Stimulated activated naive B cell treated with anti-CD40 and anti-IgM and Interleukin-4, amounts not matched to agents 10 μg/mL and 1 μg/mL and 100 μg/mL, for 72 hours (primary cell): ENCODE data around the gene ALPI.
"Not testable (repeated sequence)": the region's sequence is repeated elsewhere in the genome, so short reads cannot be mapped to it uniquely, and the experiment has no call there.

Experiments
- ATAC-seq, 2 donors: fragments of 150-1000 bp; cut with Tn5 transposase; replicated peaks; 2 replicates each; pipeline ENCODE4 v1.10.0; 2021; ENCODE audit warnings: moderate library complexity in 1 of 2
- DNase-seq: peaks from one replicate; pipeline ENCODE4 v3.0.0; 2021
- H3K27ac Mint-ChIP-seq: one replicate; pipeline ENCODE4 v1.8.0; 2022; ENCODE audit warnings: mild to moderate bottlenecking, mixed read lengths
- H3K27me3 Mint-ChIP-seq, 2 donors: one replicate each; pipeline ENCODE4 v1.8.0; 2022; ENCODE audit warnings: mixed read lengths in 2 of 2
- H3K36me3 Mint-ChIP-seq, 2 donors: one replicate each; pipeline ENCODE4 v1.8.0; 2022; ENCODE audit warnings: mixed read lengths in 2 of 2, mild to moderate bottlenecking in 1 of 2
- H3K4me1 Mint-ChIP-seq, 2 donors: one replicate each; pipeline ENCODE4 v1.8.0; 2022; ENCODE audit warnings: mixed read lengths in 2 of 2, mild to moderate bottlenecking in 1 of 2
- H3K4me3 Mint-ChIP-seq, 2 donors: one replicate each; pipeline ENCODE4 v1.8.0; 2022; ENCODE audit warnings: mild to moderate bottlenecking in 2 of 2, mixed read lengths in 2 of 2, moderate library complexity in 1 of 2
- H3K9me3 Mint-ChIP-seq, 2 donors: one replicate each; pipeline ENCODE4 v1.8.0; 2022; ENCODE audit warnings: mixed read lengths in 2 of 2, mild to moderate bottlenecking in 1 of 2

The ALPI gene

DNA sequence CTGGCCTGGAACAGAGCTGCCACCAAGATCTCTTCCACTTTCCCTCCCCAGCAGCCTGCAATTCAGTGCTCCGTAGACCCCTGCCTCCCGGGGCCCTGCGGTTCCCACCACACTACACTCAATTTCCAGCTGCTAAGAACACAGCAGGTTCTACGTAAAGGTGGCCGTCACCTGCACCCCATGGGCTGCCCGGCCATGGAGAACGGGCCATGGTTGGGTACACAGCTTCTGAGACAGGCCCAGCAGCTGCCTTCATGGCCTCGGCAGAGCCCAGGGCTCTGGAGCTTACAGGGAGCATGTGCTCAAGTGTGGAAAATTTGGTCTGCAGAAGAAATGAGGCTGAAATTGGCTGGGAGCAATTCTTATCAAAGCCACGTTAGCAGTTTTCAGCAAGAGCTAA lies 22.3 kb upstream of the ALPI start:
- H3K36me3 Mint-ChIP-seq, H3K4me3 Mint-ChIP-seq, H3K9me3 Mint-ChIP-seq, H3K4me1 Mint-ChIP-seq, DNase-seq, H3K27ac Mint-ChIP-seq: not testable (repeated sequence)
- peaks cover 0 to 16% of the 10 kb centered on the region in 2 donors for H3K27me3 Mint-ChIP-seq
- ATAC-seq = peak in 1 of 2 donors; percentile 38

DNA sequence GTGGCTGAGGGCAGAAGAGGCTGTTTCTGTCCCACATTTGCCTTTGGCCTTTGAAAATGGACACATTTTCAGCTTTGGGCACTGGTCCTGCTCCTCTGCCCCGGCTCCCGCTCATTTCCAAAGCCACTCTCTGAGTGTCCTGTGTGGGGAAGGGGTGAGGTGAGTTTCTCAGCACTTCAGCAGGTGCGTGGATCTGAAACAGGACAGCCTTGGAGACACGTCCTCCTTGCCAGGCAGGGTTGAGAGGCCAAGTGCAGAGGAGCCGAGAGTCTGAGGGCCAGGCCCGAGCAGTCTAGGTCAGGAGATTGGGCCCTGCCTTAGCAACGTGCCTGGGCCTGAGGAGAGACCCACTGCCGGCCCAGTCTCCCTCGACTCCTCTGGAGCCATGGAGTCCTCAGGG lies 21.9 kb upstream of the ALPI start:
- H3K9me3 Mint-ChIP-seq = no peaks in the 10 kb centered on the region
- H3K36me3 Mint-ChIP-seq = no peaks in the 10 kb centered on the region
- ATAC-seq (no peak), DNase-seq (no peak)
- H3K4me3 Mint-ChIP-seq = no peak overlapping the region
- peaks cover 1 to 5% of the 10 kb centered on the region in 2 donors for H3K4me1 Mint-ChIP-seq
- peaks cover 0 to 21% of the 10 kb centered on the region in 2 donors for H3K27me3 Mint-ChIP-seq
- H3K27ac Mint-ChIP-seq = no peak overlapping the region

DNA sequence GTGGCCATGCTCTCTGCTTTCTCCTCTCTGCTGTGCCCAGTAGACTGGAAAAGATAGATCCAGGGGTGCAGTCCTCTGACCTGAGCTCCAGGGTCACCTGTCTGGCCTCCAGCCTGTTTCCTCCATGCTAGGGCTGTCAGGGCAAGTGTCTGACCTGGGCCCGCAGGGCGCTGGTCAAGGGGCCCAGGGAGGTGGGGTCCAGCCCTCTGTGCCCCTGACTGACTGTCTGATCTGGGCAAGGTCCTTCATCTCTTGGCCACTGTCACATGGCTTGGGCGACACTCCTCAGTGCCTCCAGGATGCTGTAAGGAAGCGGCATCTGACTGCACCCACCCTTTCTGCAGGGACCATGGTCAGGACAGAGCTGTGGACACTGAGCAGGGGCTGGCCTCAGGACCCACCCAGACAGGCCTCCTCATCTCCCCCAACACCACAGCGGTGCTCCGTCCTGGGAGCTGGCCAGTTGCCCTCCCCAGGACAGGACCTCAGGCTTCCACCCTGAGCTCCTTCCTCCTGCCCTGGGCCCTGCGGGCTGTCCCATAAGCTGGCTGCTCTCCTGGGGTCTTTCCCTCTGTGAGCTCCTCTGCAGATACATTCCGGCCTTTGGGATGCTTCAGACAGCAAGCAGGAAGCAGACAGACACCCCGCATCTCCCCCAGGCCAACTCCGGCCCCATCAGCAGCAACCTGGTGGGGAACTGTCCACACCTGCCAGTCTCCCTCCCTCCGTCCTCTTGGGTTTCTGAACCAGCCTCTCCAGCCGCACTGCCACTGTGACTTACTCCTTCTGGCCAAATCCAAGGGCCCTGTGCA lies 21.2 kb upstream of the ALPI start:
- no peak overlapping the region for H3K4me3 Mint-ChIP-seq
- H3K4me1 Mint-ChIP-seq = peaks cover 1 to 7% of the 10 kb centered on the region in 2 donors
- no peaks in the 10 kb centered on the region for H3K36me3 Mint-ChIP-seq
- DNase-seq (no peak), ATAC-seq (no peak)
- H3K27me3 Mint-ChIP-seq = peaks cover 0 to 23% of the 10 kb centered on the region in 2 donors
- no peaks in the 10 kb centered on the region for H3K9me3 Mint-ChIP-seq
- no peak overlapping the region for H3K27ac Mint-ChIP-seq

DNA sequence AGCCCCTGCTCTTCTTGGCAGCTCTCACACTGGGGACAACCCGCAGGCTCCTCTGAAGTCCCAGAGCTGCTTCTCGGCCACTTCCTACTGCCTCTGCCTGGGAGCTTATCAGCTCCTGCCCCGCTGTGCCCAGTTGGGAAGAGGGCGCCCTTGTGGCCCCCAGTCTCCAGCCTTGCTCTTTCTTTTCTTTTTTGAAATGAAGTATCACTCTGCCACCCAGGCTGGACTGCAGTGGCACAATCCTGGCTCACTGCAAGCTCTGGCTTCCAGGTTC lies 20.6 kb upstream of the ALPI start:
- DNase-seq (no peak), ATAC-seq (no peak)
- Mint-ChIP-seq H3K36me3 (no peaks in the 10 kb centered on the region), H3K4me3 (no peak overlapping the region), H3K9me3 (no peaks in the 10 kb centered on the region), H3K4me1 (peaks cover 5 to 12% of the 10 kb centered on the region in 2 donors), H3K27me3 (peaks cover 0 to 29% of the 10 kb centered on the region in 2 donors), H3K27ac (no peak overlapping the region)

DNA sequence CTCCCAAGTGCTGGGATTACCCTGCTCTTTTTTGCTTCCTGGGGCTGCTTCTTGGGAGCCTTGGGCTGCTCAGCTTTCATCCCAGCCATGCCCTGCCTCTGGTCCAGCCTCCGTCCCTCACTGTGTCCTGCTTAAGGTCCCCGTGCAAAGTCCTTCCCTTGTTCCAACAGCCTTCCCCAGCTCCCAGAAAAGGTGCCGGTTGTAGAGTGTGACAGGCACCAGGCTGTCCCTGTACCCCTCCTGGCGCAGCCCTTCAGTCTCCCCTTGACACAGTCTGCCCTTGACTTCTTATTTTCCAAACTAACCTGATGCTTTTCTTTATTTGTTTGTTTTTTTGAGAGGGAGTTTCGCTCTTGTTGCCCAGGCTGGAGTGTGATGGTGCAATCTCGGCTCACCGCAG lies 20.1 kb upstream of the ALPI start:
- H3K27me3 Mint-ChIP-seq = peaks cover 0 to 33% of the 10 kb centered on the region in 2 donors
- H3K4me3 Mint-ChIP-seq = no peak overlapping the region
- no peak for ATAC-seq
- no peaks in the 10 kb centered on the region for H3K9me3 Mint-ChIP-seq
- no peak overlapping the region for H3K27ac Mint-ChIP-seq
- no peaks in the 10 kb centered on the region for H3K36me3 Mint-ChIP-seq
- peaks cover 6 to 17% of the 10 kb centered on the region in 2 donors for H3K4me1 Mint-ChIP-seq
- DNase-seq = no peak

DNA sequence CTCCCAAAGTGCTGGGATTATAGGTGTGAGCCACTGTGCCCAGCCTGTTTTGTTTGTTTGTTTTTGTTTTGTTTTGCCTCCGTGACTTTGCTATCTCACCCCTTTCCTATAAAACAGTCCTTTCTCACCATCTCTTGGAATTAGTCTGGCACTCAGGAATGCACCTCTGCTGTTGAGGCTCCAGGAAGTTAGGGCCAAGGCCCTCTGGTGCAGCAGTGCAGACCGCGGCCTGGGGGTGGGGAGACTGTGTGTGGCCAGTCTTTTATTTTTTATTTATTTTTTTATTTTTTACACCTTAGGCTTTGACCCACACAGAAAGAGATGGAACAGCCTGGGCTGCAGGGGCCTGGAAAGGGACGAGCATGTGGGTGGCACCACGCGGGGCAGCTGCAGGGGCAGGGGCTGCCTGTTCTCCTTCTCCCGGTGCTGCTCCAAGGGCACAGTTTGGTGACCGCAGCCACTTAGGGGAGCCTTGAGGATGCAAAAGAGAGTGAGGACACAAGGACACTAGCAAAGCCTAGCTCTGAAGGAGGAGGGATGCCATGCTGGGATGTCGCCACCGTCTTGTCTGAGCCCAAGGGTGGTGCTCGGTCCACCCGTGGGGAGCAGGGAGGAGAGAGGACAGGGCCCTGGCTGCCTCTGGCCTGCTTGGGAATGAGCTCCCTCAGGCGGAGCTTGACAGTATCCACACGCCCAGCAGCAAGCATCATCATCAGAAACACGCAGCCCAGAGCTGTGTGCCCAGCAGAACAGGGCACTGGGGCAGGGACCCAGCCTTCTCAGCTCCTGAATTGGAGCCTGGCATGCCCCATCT lies 19.4 kb upstream of the ALPI start:
- Mint-ChIP-seq H3K9me3 (no peaks in the 10 kb centered on the region), H3K4me3 (no peak overlapping the region), H3K4me1 (peaks cover 6 to 19% of the 10 kb centered on the region in 2 donors), H3K27ac (no peak overlapping the region), H3K27me3 (peaks cover 0 to 36% of the 10 kb centered on the region in 2 donors), H3K36me3 (no peaks in the 10 kb centered on the region)
- DNase-seq = no peak
- no peak for ATAC-seq

DNA sequence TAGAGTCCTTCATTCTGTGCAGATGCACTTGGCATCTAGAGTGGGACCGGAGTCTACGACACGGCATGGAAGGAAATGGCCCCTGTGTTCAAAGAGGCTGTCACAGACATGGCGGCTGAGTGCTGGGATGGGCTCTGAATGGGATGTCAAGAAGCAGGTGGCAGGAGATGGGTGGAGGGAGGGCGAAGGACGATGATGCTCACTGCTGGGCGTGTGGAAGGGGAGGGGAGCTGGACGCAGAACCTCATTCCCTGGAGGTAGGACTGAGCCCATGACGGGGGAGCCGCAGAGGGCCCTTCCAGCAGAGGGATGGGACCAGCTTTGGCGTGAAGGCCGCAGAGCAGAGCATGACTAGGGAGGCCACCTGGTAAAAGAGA lies 18.8 kb upstream of the ALPI start:
- Mint-ChIP-seq H3K4me1 (peaks cover 6 to 19% of the 10 kb centered on the region in 2 donors), H3K27ac (no peak overlapping the region), H3K27me3 (peaks cover 0 to 36% of the 10 kb centered on the region in 2 donors), H3K36me3 (no peaks in the 10 kb centered on the region), H3K4me3 (no peak overlapping the region), H3K9me3 (no peaks in the 10 kb centered on the region)
- ATAC-seq (no peak), DNase-seq (no peak)

DNA sequence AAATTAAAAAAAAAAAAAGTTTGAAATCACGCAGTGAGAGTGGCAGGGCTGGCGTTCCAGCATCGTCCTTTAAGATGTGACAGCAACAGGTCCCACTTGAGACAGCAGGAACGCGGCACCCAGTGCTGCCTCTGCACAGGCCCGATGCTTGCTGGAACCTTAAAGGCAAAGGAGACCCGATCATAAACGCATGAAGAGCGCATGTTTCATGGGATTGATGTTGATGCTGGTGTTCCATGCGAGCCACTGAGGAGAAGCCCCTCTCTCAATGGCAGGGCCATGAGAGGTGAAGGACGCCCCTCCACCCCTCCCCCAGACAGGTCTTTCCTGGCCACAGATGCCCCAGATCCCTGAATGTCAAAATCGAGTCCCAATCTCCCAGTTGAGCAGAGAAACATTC lies 17.9 kb upstream of the ALPI start:
- Mint-ChIP-seq H3K9me3 (no peaks in the 10 kb centered on the region), H3K4me3 (no peak overlapping the region), H3K27ac (no peak overlapping the region), H3K36me3 (no peaks in the 10 kb centered on the region), H3K27me3 (peaks cover 0 to 36% of the 10 kb centered on the region in 2 donors), H3K4me1 (peaks cover 6 to 19% of the 10 kb centered on the region in 2 donors)
- ATAC-seq (no peak), DNase-seq (no peak)

DNA sequence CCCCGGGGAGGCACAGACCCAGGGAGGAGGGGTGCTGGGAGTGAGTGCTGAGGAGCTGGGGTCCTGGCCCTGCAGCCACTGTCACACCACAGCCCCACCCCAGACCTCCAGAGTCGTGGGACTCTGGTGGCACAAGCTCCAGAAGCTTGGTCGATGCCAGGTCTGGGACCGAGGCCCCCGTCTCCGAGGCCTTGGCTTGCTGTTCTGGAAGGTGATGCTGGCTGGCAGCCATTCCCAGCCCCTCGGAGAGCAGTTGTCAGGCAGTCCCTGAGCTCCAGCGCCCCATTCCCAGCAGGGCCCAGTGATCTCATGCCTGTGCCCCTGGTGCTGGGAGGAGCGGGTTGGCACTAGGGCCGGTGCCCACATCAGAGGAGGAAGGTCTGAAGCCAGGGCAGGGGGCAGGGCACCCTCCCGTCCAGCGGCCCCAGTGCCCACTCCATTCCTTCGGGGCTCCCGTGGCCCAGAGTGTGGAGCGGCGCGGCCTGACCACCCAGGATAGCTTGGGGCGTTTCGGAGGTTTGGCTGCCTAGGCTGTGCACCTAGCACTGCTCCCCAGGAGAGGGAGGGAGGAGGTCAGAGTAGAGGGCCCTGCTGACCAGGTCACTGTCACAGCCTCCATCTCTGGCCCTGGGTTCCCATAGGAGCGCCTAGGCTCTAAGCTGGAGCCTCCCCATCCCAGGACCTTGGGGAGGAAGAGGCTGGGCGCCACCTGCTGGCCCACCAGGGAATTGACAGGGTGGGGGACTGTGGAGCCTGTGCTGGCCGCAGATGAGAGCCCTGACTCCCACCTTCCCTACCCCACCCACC lies 16.8 kb upstream of the ALPI start:
- Mint-ChIP-seq H3K4me1 (peaks cover 4 to 14% of the 10 kb centered on the region in 2 donors), H3K27ac (no peak overlapping the region), H3K9me3 (no peaks in the 10 kb centered on the region), H3K36me3 (no peaks in the 10 kb centered on the region), H3K4me3 (no peak overlapping the region), H3K27me3 (peaks cover 0 to 36% of the 10 kb centered on the region in 2 donors)
- DNase-seq (peak; percentile 27), ATAC-seq (peak; percentile 40 to 42)

DNA sequence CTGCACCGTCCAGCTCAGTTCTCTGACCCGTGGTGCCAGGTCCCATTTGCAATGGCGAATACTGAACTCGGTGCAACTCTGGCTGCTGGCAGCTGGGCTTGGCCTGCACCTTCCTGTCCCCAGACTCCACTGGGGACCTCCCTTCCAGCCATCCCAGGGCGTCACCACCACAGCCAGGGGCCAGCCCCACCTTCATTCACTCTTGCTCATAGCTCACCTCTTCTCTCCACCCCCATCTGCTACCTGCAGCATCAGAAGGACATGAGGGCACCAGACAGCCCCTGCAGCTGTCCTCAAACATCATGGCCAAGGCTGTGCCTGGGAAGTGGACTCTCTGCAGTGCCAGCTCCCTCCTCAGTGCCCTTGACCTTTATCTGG lies 16.2 kb upstream of the ALPI start:
- no peaks in the 10 kb centered on the region for H3K36me3 Mint-ChIP-seq
- DNase-seq (no peak), ATAC-seq (no peak)
- H3K4me1 Mint-ChIP-seq = peaks cover 7 to 14% of the 10 kb centered on the region in 2 donors
- H3K9me3 Mint-ChIP-seq = no peaks in the 10 kb centered on the region
- H3K27me3 Mint-ChIP-seq = peaks cover 0 to 36% of the 10 kb centered on the region in 2 donors
- H3K4me3 Mint-ChIP-seq = no peak overlapping the region
- H3K27ac Mint-ChIP-seq = peak overlapping the region; percentile 33

DNA sequence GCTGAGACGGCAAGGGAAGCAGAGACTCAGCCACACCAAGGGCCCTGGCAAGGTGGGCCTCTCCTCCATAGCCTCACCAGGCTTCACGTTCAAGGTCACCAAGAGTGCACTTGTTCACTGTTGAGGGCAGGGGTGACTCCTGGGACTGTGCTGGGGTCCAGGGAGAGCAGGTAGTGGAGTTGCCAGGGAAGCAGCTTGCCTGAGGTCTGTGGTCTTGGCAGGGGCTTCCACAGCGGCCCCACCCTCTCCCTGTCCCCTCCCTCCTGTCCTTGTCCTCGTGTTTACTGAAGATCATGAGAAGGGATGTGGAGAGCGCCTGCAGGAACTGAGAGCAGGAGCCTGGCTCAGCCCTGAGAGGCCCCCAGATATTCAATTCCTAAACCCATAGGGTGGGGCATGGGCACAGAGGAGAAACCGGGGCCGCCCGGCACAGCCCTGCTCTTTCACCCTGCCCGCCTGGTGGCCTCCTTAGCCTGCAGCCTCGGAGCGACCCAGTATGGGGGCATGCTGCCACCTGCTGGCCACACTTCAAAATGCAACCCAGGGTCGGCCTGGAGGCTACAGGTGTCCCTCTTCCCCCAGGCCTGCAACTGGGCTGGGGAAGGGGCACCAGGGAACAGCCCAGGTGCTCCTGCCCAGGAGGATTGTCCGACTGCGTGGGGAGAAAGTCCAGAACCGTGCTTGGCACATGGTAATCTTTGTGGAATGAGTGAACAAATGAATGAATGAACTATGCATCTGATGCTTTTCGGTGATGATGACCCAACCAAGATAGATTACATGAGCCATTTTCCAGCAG lies 15.5 kb upstream of the ALPI start:
- ATAC-seq (peak; percentile 90), DNase-seq (peak; percentile 81)
- H3K9me3 Mint-ChIP-seq, H3K27ac Mint-ChIP-seq, H3K36me3 Mint-ChIP-seq: not testable (repeated sequence)
- Mint-ChIP-seq H3K27me3 (peaks cover 0 to 36% of the 10 kb centered on the region in 2 donors), H3K4me3 (peak overlapping the region in 1 of 2 donors; percentile 47), H3K4me1 (peaks cover 7 to 14% of the 10 kb centered on the region in 2 donors)

DNA sequence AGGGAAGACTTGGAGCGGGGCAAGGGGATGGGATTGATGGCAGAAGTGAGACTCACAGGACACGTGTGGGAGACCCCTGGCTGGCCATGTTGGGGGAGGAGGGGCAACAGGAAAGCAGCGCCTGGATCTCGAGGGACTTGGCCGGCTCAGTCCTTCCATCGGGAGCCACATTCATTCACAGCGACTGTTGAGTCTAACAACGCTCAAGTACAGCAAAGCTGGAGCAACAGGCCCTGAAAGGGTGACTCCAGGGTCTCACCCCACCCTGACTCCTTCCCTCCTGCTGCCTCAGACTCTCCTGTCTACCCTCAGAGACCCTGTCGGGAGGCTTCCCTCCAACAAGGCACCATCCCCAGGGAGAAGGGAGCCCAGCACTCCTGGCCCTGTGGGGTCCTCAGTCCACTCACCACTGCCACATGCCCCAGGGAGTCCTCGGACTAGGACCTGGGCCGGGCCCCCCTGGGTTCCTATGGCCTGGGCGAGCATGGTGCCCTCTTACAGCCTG lies 14.8 kb upstream of the ALPI start:
- ATAC-seq = no peak
- Mint-ChIP-seq H3K27me3 (peaks cover 0 to 30% of the 10 kb centered on the region in 2 donors), H3K27ac (no peak overlapping the region)

DNA sequence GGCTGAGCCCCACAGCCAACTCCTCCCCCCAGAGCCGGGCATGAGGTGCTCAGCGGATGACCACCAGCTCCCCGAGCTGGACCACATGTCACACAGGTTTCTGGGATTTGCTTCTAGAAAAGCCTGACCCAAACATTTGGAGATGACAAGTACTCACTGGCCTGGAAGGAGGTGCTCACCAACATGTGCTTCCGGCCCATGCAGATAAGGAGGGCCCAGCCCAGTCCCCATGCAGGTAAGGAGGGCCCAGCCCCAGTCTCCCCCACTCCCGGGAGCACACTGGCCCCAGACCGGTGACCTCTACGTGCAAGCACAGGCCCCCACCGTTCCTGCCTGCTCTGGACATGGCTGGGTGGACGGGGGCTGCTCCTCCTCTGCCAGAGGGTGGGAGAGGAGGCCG lies 14.0 kb upstream of the ALPI start:
- Mint-ChIP-seq H3K27me3 (peaks cover 0 to 35% of the 10 kb centered on the region in 2 donors), H3K4me1 (peaks cover 9 to 14% of the 10 kb centered on the region in 2 donors)
- not testable (repeated sequence) for H3K9me3 Mint-ChIP-seq, DNase-seq, H3K27ac Mint-ChIP-seq, H3K36me3 Mint-ChIP-seq, ATAC-seq, H3K4me3 Mint-ChIP-seq

More for the DNA sequence above, 14.8 kb upstream of the ALPI start:
- Mint-ChIP-seq H3K4me3 (no peak overlapping the region), H3K9me3 (no peaks in the 10 kb centered on the region), H3K36me3 (no peaks in the 10 kb centered on the region), H3K4me1 (peaks cover 7 to 14% of the 10 kb centered on the region in 2 donors)
- DNase-seq = no peak
